ENCODE data around the gene HAVCR1.

Gene HAVCR1

DNA sequence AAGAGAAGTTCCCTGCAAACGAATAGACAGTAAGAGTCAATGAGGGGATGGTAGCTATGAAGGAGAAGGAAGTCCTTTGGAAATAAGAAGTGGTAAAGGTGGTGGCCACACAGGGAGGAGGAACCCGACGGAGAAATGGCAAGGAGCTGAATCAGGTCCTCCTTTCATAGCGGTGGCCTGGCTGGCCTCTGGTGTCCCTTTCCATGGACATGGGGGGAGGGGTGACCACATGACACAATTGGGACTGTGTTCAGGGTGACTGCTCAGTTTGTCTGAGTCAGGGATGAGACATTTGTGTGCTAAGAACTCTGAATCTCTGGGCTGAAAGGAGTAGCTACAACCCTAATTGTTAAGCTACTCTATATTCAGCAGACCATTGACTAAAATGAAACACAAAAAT lies 67.2 kb downstream of the HAVCR1 start:
- peak; percentile 0 for DNase-seq (ENCODE audit: low read depth)

GRCh38 chr5:156984064-156984463 lies 74.9 kb downstream of the HAVCR1 start:
- no peak for DNase-seq (ENCODE audit: low read depth)

GRCh38 chr5:156981481-156981880 lies 77.4 kb downstream of the HAVCR1 start:
- no peak for DNase-seq (ENCODE audit: low read depth)

Data from activated T-cell treated with anti-CD3 and anti-CD28 coated beads for 1 hour (primary cell).